Measurements from ENCODE around the gene MCM7.

The MCM7 gene

GRCh38 chr7:100095704-100096103, 5.5 kb downstream of the MCM7 start:
- peaks cover 83 to 89% (median 88%) of the 10 kb centered on the region in 3 donors for H3K36me3 ChIP-seq
- H3K4me1 ChIP-seq: peaks cover 0 to 24% (median 11%) of the 10 kb centered on the region in 4 donors
- no peaks in the 10 kb centered on the region for H3K27me3 ChIP-seq
- intact Hi-C loops (cut with DNase I; ENCODE audit: low total_unique reads): no loop called here
- no peaks in the 10 kb centered on the region for H3K9me3 ChIP-seq
- H3K27ac ChIP-seq: no peak overlapping the region
- no peak overlapping the region for H3K4me3 ChIP-seq
- no peak for DNase-seq
- no peak for TF ChIP-seq CTCF (IDR thresholded peaks at IDR 0.05)

- intact Hi-C loops (cut with DNase I; ENCODE audit: low total_unique reads): no loop called here
- DNase-seq: no peak
- no peak overlapping the region for H3K4me3 ChIP-seq
- H3K9me3 ChIP-seq: no peaks in the 10 kb centered on the region
- peaks cover 87 to 93% (median 92%) of the 10 kb centered on the region in 3 donors for H3K36me3 ChIP-seq
- no peak for TF ChIP-seq CTCF (IDR thresholded peaks at IDR 0.05)
- H3K4me1 ChIP-seq: peaks cover 0 to 24% (median 11%) of the 10 kb centered on the region in 4 donors
- H3K27me3 ChIP-seq: no peaks in the 10 kb centered on the region
- no peak overlapping the region for H3K27ac ChIP-seq
These were observed 5.9 kb downstream of the MCM7 start for GRCh38 chr7:100095289-100095688.

GRCh38 chr7:100093925-100094486, 7.2 kb downstream of the MCM7 start:
- Histone ChIP-seq H3K4me3 (no peak overlapping the region), H3K27ac (no peak overlapping the region), H3K9me3 (no peaks in the 10 kb centered on the region), H3K36me3 (peaks cover 84 to 91% (median 87%) of the 10 kb centered on the region in 3 donors), H3K4me1 (peaks cover 0 to 24% (median 8%) of the 10 kb centered on the region in 4 donors), H3K27me3 (no peaks in the 10 kb centered on the region)
- intact Hi-C loops (cut with DNase I; ENCODE audit: low total_unique reads): no loop called here
- no peak for DNase-seq
- no peak for TF ChIP-seq CTCF (IDR thresholded peaks at IDR 0.05)

DNA sequence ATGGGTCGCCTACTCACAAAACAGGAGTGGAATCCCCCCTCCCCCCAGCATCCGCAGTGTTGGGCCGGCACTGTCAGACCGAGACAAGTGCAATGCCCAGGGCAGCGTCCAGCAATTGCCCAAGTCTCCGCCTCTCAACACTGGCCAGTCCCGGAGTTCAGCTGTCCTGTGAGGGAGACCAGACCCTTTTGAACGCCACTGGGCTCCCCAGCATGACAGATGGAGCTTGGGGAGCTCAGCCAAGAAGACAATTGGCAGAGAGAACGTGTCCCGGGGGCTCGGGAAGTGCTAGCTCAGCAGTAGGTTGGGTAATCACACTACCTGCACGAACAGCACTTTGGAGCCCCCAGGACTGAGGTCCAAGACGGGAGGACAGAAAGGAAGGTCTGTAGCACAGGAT, 7.7 kb downstream of the MCM7 start:
- H3K27me3 ChIP-seq: no peaks in the 10 kb centered on the region
- H3K9me3 ChIP-seq: no peaks in the 10 kb centered on the region
- peaks cover 0 to 19% (median 7%) of the 10 kb centered on the region in 4 donors for H3K4me1 ChIP-seq
- no peak for DNase-seq
- intact Hi-C loops (cut with DNase I; ENCODE audit: low total_unique reads): no loop called here
- no peak for TF ChIP-seq CTCF (IDR thresholded peaks at IDR 0.05)
- H3K27ac ChIP-seq: no peak overlapping the region
- H3K4me3 ChIP-seq: no peak overlapping the region
- peaks cover 79 to 86% (median 82%) of the 10 kb centered on the region in 3 donors for H3K36me3 ChIP-seq

DNA sequence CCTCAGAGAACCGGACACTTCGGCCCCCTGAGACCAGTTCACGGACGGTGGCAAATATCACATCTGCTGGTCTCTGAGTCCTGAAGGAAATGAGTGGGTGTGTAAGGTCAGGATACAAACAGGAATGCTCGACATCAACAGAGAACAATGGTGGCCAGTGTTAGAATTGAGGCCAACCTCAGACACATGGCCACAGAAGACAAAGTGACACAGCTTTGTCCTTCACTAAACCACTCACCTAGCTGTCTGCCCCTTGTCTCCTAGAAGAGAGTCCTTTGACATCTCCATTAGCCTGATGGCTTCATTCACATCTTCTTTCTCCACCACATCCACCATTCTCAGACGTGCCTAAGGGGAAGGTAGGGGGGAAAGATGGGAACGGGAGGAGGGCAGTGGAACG, 8.1 kb downstream of the MCM7 start:
- Histone ChIP-seq H3K27me3 (no peaks in the 10 kb centered on the region), H3K36me3 (peaks cover 74 to 81% (median 77%) of the 10 kb centered on the region in 3 donors), H3K4me3 (no peak overlapping the region), H3K27ac (no peak overlapping the region), H3K4me1 (peaks cover 0 to 24% (median 11%) of the 10 kb centered on the region in 4 donors), H3K9me3 (no peaks in the 10 kb centered on the region)
- intact Hi-C loops (cut with DNase I; ENCODE audit: low total_unique reads): no loop called here
- TF ChIP-seq CTCF (IDR thresholded peaks at IDR 0.05): no peak
- no peak for DNase-seq
